GM12878 (cell line): Measurements from ENCODE around the gene CLPTM1L. TPM values are rescaled to one million over a fixed set of nuclear protein-coding genes. Genes with fewer than 3 reads are reported as not detected.

Experiments
- ATAC-seq: fragments of 200-7000 bp; cut with Tn5 transposase; 3 replicates; pipeline ENCODE4 v1.9.1; 2020; ENCODE audit warnings: mild to moderate bottlenecking, moderate library complexity
- BruUV-seq: library from RNA; stranded (reverse); fragments of 400-500 nt; replicated peaks from 2 replicates; lab custom pipeline; 2021; lab: Mats Ljungman, UMichigan
- CTCF ChIA-PET: fragments of 300-600 bp; sonication (Branson Sonifier 250); formaldehyde crosslinking; extraction: SDS; loops from one replicate; lab custom pipeline; 2021; ENCODE audit warnings: inconsistent platforms; lab: Yijun Ruan, JAX
- POLR2A ChIA-PET: fragments of 350-600 bp; formaldehyde crosslinking; extraction: SDS; loops from one replicate; lab custom pipeline; 2021; ENCODE audit warnings: inconsistent platforms; lab: Charles Lee
- RAD21 ChIA-PET: fragments of 300-600 bp; sonication (Branson Sonifier 250); formaldehyde crosslinking; loops from one replicate; lab custom pipeline; 2023; ENCODE audit warnings: antibody characterized with exemption; ENCODE audit not compliant: unreplicated experiment; lab: Charles Lee
- SMC1A ChIA-PET: fragments of 300-600 bp; sonication (Branson Sonifier 250); formaldehyde crosslinking; loops from one replicate; lab custom pipeline; 2023; ENCODE audit not compliant: unreplicated experiment, uncharacterized antibody; lab: Charles Lee
- DNase-seq: peaks from one replicate; pipeline ENCODE4 v3.0.0-alpha.2; 2011; ENCODE audit warnings: low read depth, low spot score
- FAIRE-seq: peaks from 3 replicates; lab custom pipeline; 2011; peaks lifted over from hg19 to GRCh38; lab: Jason Lieb, UNC
- H2AFZ ChIP-seq: 2 replicates; pipeline ENCODE4 v1.6.0; 2011; ENCODE audit warnings: low read depth, low read length, control low read depth; ENCODE audit not compliant: control insufficient read depth
- H3K27ac ChIP-seq: 2 replicates; pipeline ENCODE4 v1.5.1; 2011; ENCODE audit warnings: control low read depth; ENCODE audit not compliant: control insufficient read depth, insufficient read depth
- H3K27me3 ChIP-seq, 2 experiments: replicated peaks in 1 of 2; 2 replicates each; pipeline versions ENCODE4 v1.6.0 to v1.6.1; 2011; ENCODE audit warnings: low read length in 1 of 2; ENCODE audit not compliant: control insufficient read depth in 2 of 2, insufficient read depth in 2 of 2
- H3K36me3 ChIP-seq, 2 experiments: 2 replicates each; pipeline ENCODE4 v1.5.1; 2011; ENCODE audit warnings: low read length in 1 of 2; ENCODE audit not compliant: control insufficient read depth in 2 of 2, insufficient read depth in 2 of 2
- H3K4me1 ChIP-seq: 2 replicates; pipeline ENCODE4 v1.6.1; 2011; ENCODE audit warnings: mild to moderate bottlenecking, low read length, moderate library complexity, mixed read lengths; ENCODE audit not compliant: control insufficient read depth, insufficient read depth
- H3K4me2 ChIP-seq: 2 replicates; pipeline ENCODE4 v1.6.0; 2011; ENCODE audit warnings: control low read depth; ENCODE audit not compliant: control insufficient read depth, insufficient read depth
- H3K4me3 ChIP-seq: fragments of 200-600 bp; sonication (generic); 2 replicates; pipeline ENCODE4 v1.5.1; 2016
- H3K79me2 ChIP-seq: 2 replicates; pipeline ENCODE4 v1.6.0; 2011; ENCODE audit warnings: low read length; ENCODE audit not compliant: control insufficient read depth, insufficient read depth
- H3K9ac ChIP-seq: 2 replicates; pipeline ENCODE4 v1.8.0; 2011; ENCODE audit warnings: low read length, control low read depth, mixed read lengths; ENCODE audit not compliant: control insufficient read depth, insufficient read depth
- H3K9me3 ChIP-seq: replicated peaks from 3 replicates; pipeline ENCODE4 v1.5.1; 2011; ENCODE audit warnings: mild to moderate bottlenecking, low read length; ENCODE audit not compliant: control insufficient read depth, insufficient read depth
- H4K20me1 ChIP-seq: 2 replicates; pipeline ENCODE4 v1.6.0; 2011; ENCODE audit not compliant: control insufficient read depth, insufficient read depth
- BMI1 ChIP-seq: fragments of 450-650 bp; IDR thresholded peaks from 2 replicates; pipeline ENCODE4 v1.6.1; 2016; ENCODE audit warnings: mild to moderate bottlenecking, moderate library complexity, borderline replicate concordance
- CREB1 ChIP-seq: IDR thresholded peaks from 2 replicates; pipeline ENCODE4 v1.6.1; 2012; ENCODE audit warnings: low read depth, mild to moderate bottlenecking, inconsistent platforms
- FOXM1 ChIP-seq: IDR thresholded peaks from 2 replicates; pipeline ENCODE4 v1.6.1; 2012; ENCODE audit warnings: low read depth, mild to moderate bottlenecking, inconsistent platforms, low read length, moderate library complexity
- JUNB ChIP-seq: IDR thresholded peaks from 2 replicates; pipeline ENCODE4 v1.6.1; 2016; ENCODE audit warnings: antibody characterized with exemption, mild to moderate bottlenecking
- NR2C2 ChIP-seq: IDR thresholded peaks from 2 replicates; pipeline ENCODE4 v1.6.1; 2011; ENCODE audit warnings: borderline replicate concordance, low read depth; ENCODE audit not compliant: control insufficient read depth, insufficient read length
- PML ChIP-seq: IDR thresholded peaks from 2 replicates; pipeline ENCODE4 v1.6.1; 2012; ENCODE audit warnings: low read length, inconsistent platforms
- POLR2AphosphoS2 ChIP-seq: IDR thresholded peaks from 2 replicates; pipeline ENCODE4 v1.6.1; 2011; ENCODE audit warnings: low read depth, mild to moderate bottlenecking, low read length, improper control_type of control experiment, moderate library complexity
- RELA ChIP-seq: fragments of 450-650 bp; IDR thresholded peaks from 2 replicates; pipeline ENCODE4 v1.8.0; 2014; ENCODE audit warnings: borderline replicate concordance; ENCODE audit not compliant: partially characterized antibody
- RFX5 ChIP-seq: IDR thresholded peaks from 2 replicates; pipeline ENCODE4 v1.6.1; 2011; ENCODE audit warnings: low read depth, low read length, improper control_type of control experiment
- SMAD5 ChIP-seq: IDR thresholded peaks from 2 replicates; pipeline ENCODE4 v1.6.1; 2016; ENCODE audit warnings: antibody characterized with exemption, low read depth
- SUPT20H ChIP-seq: IDR thresholded peaks from 2 replicates; pipeline ENCODE4 v1.6.1; 2011; ENCODE audit warnings: low read depth, mild to moderate bottlenecking, low read length, moderate library complexity, borderline replicate concordance; ENCODE audit not compliant: control insufficient read depth
- WRNIP1 ChIP-seq: IDR thresholded peaks from 2 replicates; pipeline ENCODE4 v1.6.1; 2011; ENCODE audit warnings: low read depth, low read length, improper control_type of control experiment, borderline replicate concordance
- YBX1 ChIP-seq: fragments of 450-650 bp; IDR thresholded peaks from 2 replicates; pipeline ENCODE4 v1.6.1; 2016; ENCODE audit warnings: antibody characterized with exemption
- YY1 ChIP-seq: IDR thresholded peaks from 2 replicates; pipeline ENCODE4 v1.6.1; 2011; ENCODE audit warnings: low read depth, mild to moderate bottlenecking, low read length
- ZSCAN29 ChIP-seq: fragments of 450-650 bp; IDR thresholded peaks from 2 replicates; pipeline ENCODE4 v1.6.1; 2017; ENCODE audit warnings: mild to moderate bottlenecking, moderate library complexity
- WGBS: methylation state at CpG from one replicate; pipeline ENCODE4 v1.1.6; 2016; ENCODE audit warnings: low lambda C conversion rate; ENCODE audit not compliant: insufficient replicate concordance, insufficient coverage; ENCODE audit errors: missing lambda C conversion rate; 5-methylcytosine and 5-hydroxymethylcytosine counted together
- in situ Hi-C: fragments of 300-500 bp; cut with MboI; formaldehyde crosslinking; loops from 9 replicates; pipeline ENCODE4 v1.14.3; 2018; ENCODE audit warnings: mixed read lengths
- intact Hi-C: fragments of 100-400 bp; cut with micrococcal nuclease; formaldehyde crosslinking; loops from one replicate; pipeline ENCODE4 v1.14.2; 2022; ENCODE audit not compliant: unreplicated experiment
- polyA plus RNA-seq, 11 experiments: library from polyadenylated mRNA; depleted of rRNA in 4 of 11; unstranded in 6 of 11; stranded (reverse) in 5 of 11; fragments of >200 nt; fragmentation: Nextera tagmentation in 4 of 11; fragmentation: Illumina TruSeq in 1 of 11; extraction: Ambion mirVana in 4 of 11; extraction: Trizol in 1 of 11; gene quantifications; 1 replicate in 1 of 11; 2 replicates in 10 of 11; pipeline versions ENCODE4 v1.2.1 to v1.2.3, GENCODE V29; 2011 to 2016; ENCODE audit warnings: inconsistent platforms in 2 of 11, missing spikeins in 2 of 11, low read depth in 1 of 11
- total RNA-seq, 4 experiments: library from RNA; depleted of rRNA in 3 of 4; stranded (reverse); fragments of >200 nt in 3 of 4; fragmentation: Illumina TruSeq in 1 of 4; extraction: Trizol in 1 of 4; gene quantifications; 2 replicates each; pipeline versions ENCODE4 v1.2.1 to v1.2.3, GENCODE V29; 2013 to 2021

CLPTM1L gene
- total and polyA plus RNA-seq, 10 of the 15 experiments (the other 5 are each of a cell fraction or from before 2014, with no cell fraction given): 2.9 to 278 (median 135) TPM

GRCh38 chr5:1278216-1278615, 66.7 kb downstream of the CLPTM1L start:
- FAIRE-seq: no peak
- ChIA-PET CTCF (no interaction called here), POLR2A (no interaction called here), RAD21 (no interaction called here), SMC1A (no interaction called here)
- Histone ChIP-seq H4K20me1 (no peaks in the 10 kb centered on the region), H3K4me1 (no peaks in the 10 kb centered on the region), H3K27me3 (no peaks in the 10 kb centered on the region), H3K4me2 (no peak overlapping the region), H3K27ac (no peak overlapping the region), H2AFZ (no peak overlapping the region), H3K79me2 (no peaks in the 10 kb centered on the region), H3K9ac (no peak overlapping the region), H3K9me3 (no peaks in the 10 kb centered on the region; the same call in 2 of the 3 replicates), H3K4me3 (no peak overlapping the region), H3K36me3 (peaks cover 0 to 14% of the 10 kb centered on the region in 2 experiments; a peak in 2 of 4 replicates)
- no peak for DNase-seq
- no peak for TF ChIP-seq WRNIP1
- no peak for TF ChIP-seq ZSCAN29
- TF ChIP-seq RFX5: no peak
- TF ChIP-seq JUNB: no peak
- no peak for TF ChIP-seq PML
- TF ChIP-seq SMAD5: no peak
- TF ChIP-seq YBX1: no peak
- TF ChIP-seq FOXM1: no peak
- TF ChIP-seq RELA: no peak
- TF ChIP-seq SUPT20H: no peak
- TF ChIP-seq POLR2AphosphoS2: no peak
- no peak for TF ChIP-seq CREB1
- TF ChIP-seq NR2C2: no peak
- no peak for TF ChIP-seq BMI1
- TF ChIP-seq YY1: no peak
- intact Hi-C loops: no loop called here
- 68% methylated on average over 13 of the region's 13 CpGs for WGBS
- ATAC-seq: no peak
- BruUV-seq: no TSS peak
- in situ Hi-C loops: no loop called here
